Spinal cord (tissue), 10 donors: ENCODE data around the gene SPATA19. TPM values are rescaled to one million over a fixed set of nuclear protein-coding genes. Genes with fewer than 3 reads are reported as not detected.

Source experiments
- DNase-seq, 6 donors: peaks; one replicate each; pipeline versions ENCODE4 v3.0.0 to v3.0.0-alpha.2; 2013 to 2015; ENCODE audit warnings: low spot score in 6 of 6, low read depth in 4 of 6
- H3K27ac ChIP-seq: one replicate; pipeline ENCODE4 v1.5.1; 2013; ENCODE audit warnings: low read depth, low read length, control low read depth
- H3K27me3 ChIP-seq: one replicate; pipeline ENCODE4 v1.6.1; 2013; ENCODE audit warnings: low read length; ENCODE audit not compliant: control insufficient read depth, insufficient read depth
- H3K36me3 ChIP-seq: one replicate; pipeline ENCODE4 v1.6.1; 2013; ENCODE audit warnings: low read length; ENCODE audit not compliant: control insufficient read depth, insufficient read depth
- H3K4me1 ChIP-seq: one replicate; pipeline ENCODE4 v1.6.1; 2013; ENCODE audit warnings: low read length; ENCODE audit not compliant: control insufficient read depth, insufficient read depth
- H3K4me3 ChIP-seq: one replicate; pipeline ENCODE4 v1.5.1; 2013; ENCODE audit warnings: low read depth, low read length, control low read depth
- H3K9me3 ChIP-seq: one replicate; pipeline ENCODE4 v1.6.1; 2013; ENCODE audit warnings: low read length; ENCODE audit not compliant: control insufficient read depth, insufficient read depth
- WGBS: methylation state at CpG from one replicate; pipeline ENCODE4 v1.1.5; 2013; ENCODE audit warnings: missing lambda C conversion rate; ENCODE audit not compliant: insufficient coverage; 5-methylcytosine and 5-hydroxymethylcytosine counted together
- polyA plus RNA-seq, 2 donors: library from polyadenylated mRNA; unstranded; fragments of 120-200 nt; gene quantifications; one replicate each; pipeline ENCODE4 v1.2.1, GENCODE V29; 2013; ENCODE audit not compliant: insufficient read length in 2 of 2
- total RNA-seq, 2 donors: library from RNA; depleted of rRNA in 1 of 2; stranded (reverse); fragments of 120-200 nt in 1 of 2; fragments of >200 nt in 1 of 2; gene quantifications; one replicate each; pipeline versions ENCODE4 v1.2.3 to v1.2.4, GENCODE V29; 2013 to 2014
- donor health status: healthy.

The SPATA19 gene
- total and polyA plus RNA-seq, 4 donors: not detected

GRCh38 chr11:133841279-133842043 is 3.9 kb downstream of the SPATA19 start:
- Histone ChIP-seq H3K27ac (no peak overlapping the region), H3K4me1 (peaks cover 7% of the 10 kb centered on the region), H3K27me3 (no peaks in the 10 kb centered on the region), H3K4me3 (no peak overlapping the region), H3K36me3 (no peaks in the 10 kb centered on the region), H3K9me3 (peaks cover 5% of the 10 kb centered on the region)
- 81% methylated on average over 11 of the region's 12 CpGs for WGBS
- DNase-seq: no peak

- Histone ChIP-seq H3K4me3 (no peak overlapping the region), H3K27me3 (no peaks in the 10 kb centered on the region), H3K27ac (no peak overlapping the region), H3K36me3 (no peaks in the 10 kb centered on the region), H3K4me1 (peaks cover 7% of the 10 kb centered on the region), H3K9me3 (peaks cover 5% of the 10 kb centered on the region)
- DNase-seq: no peak
- WGBS: 76% methylated on average over 7 of the region's 7 CpGs
These were observed 4.8 kb downstream of the SPATA19 start for GRCh38 chr11:133840479-133840941.

- Histone ChIP-seq H3K27me3 (no peaks in the 10 kb centered on the region), H3K27ac (no peak overlapping the region), H3K4me1 (peaks cover 17% of the 10 kb centered on the region), H3K9me3 (peaks cover 5% of the 10 kb centered on the region), H3K36me3 (no peaks in the 10 kb centered on the region), H3K4me3 (no peak overlapping the region)
- 81% methylated on average over 11 of the region's 12 CpGs for WGBS
- DNase-seq: no peak
These were observed 9.4 kb downstream of the SPATA19 start for GRCh38 chr11:133835593-133836548.

- Histone ChIP-seq H3K4me3 (no peak overlapping the region), H3K9me3 (peaks cover 5% of the 10 kb centered on the region), H3K36me3 (no peaks in the 10 kb centered on the region), H3K4me1 (peaks cover 18% of the 10 kb centered on the region), H3K27me3 (no peaks in the 10 kb centered on the region), H3K27ac (no peak overlapping the region)
- DNase-seq: peak; percentile 65 to 95 (median 76)
- WGBS: 42% methylated on average over 10 of the region's 11 CpGs
These were observed 10.4 kb downstream of the SPATA19 start for GRCh38 chr11:133834682-133835592.

- WGBS: 80% methylated on average over 16 of the region's 17 CpGs
- no peak overlapping the region for H3K27ac ChIP-seq
- peak in 1 of 6 donors; percentile 69 for DNase-seq
- H3K4me1 ChIP-seq: peaks cover 18% of the 10 kb centered on the region
- H3K27me3 ChIP-seq: no peaks in the 10 kb centered on the region
- peaks cover 5% of the 10 kb centered on the region for H3K9me3 ChIP-seq
- H3K36me3 ChIP-seq: no peaks in the 10 kb centered on the region
- no peak overlapping the region for H3K4me3 ChIP-seq
These were observed 11.2 kb downstream of the SPATA19 start for GRCh38 chr11:133833898-133834681.

GRCh38 chr11:133832991-133833897 is 12.1 kb downstream of the SPATA19 start:
- Histone ChIP-seq H3K27me3 (no peaks in the 10 kb centered on the region), H3K4me1 (peaks cover 18% of the 10 kb centered on the region), H3K9me3 (peaks cover 5% of the 10 kb centered on the region), H3K4me3 (no peak overlapping the region), H3K36me3 (no peaks in the 10 kb centered on the region), H3K27ac (no peak overlapping the region)
- peak in 2 of 6 donors; percentile 64 to 83 for DNase-seq
- 83% methylated on average over 70 of the region's 86 CpGs for WGBS

GRCh38 chr11:133832096-133832990 is 13.0 kb downstream of the SPATA19 start:
- Histone ChIP-seq H3K4me3 (no peak overlapping the region), H3K9me3 (no peaks in the 10 kb centered on the region), H3K4me1 (peaks cover 18% of the 10 kb centered on the region), H3K36me3 (no peaks in the 10 kb centered on the region), H3K27ac (no peak overlapping the region), H3K27me3 (no peaks in the 10 kb centered on the region)
- WGBS: 89% methylated on average over 37 of the region's 53 CpGs
- DNase-seq: no peak
